HEK293T (cell line): ENCODE results near the gene RASL11A.

Source experiments
- CTCF ChIA-PET: fragments of 350-600 bp; formaldehyde crosslinking; extraction: SDS; loops from one replicate; lab custom pipeline; 2021; ENCODE audit warnings: antibody characterized with exemption, inconsistent platforms; lab: Yijun Ruan, JAX
- POLR2A ChIA-PET: fragments of 350-600 bp; formaldehyde crosslinking; extraction: SDS; loops from one replicate; lab custom pipeline; 2020; ENCODE audit warnings: antibody characterized with exemption, inconsistent platforms; lab: Yijun Ruan, JAX
- DNase-seq: peaks from one replicate; pipeline ENCODE4 v3.0.0; 2012; ENCODE audit warnings: mixed read lengths; ENCODE audit errors: extremely low spot score
- ARNT ChIP-seq: fragments of 450-650 bp; IDR thresholded peaks from 2 replicates; pipeline ENCODE4 v1.6.1; 2017; ENCODE audit warnings: mild to moderate bottlenecking
- BHLHE40 ChIP-seq: fragments of 450-650 bp; IDR thresholded peaks from 2 replicates; pipeline ENCODE4 v1.6.1; 2016; ENCODE audit warnings: mild to moderate bottlenecking, moderate library complexity, borderline replicate concordance
- CTBP1 ChIP-seq: fragments of 450-650 bp; IDR thresholded peaks from 2 replicates; pipeline ENCODE4 v1.6.1; 2016; ENCODE audit warnings: borderline replicate concordance
- ELF4 ChIP-seq: fragments of 450-650 bp; IDR thresholded peaks from 2 replicates; pipeline ENCODE4 v1.6.1; 2017; ENCODE audit warnings: antibody characterized with exemption
- FOXA1 ChIP-seq: fragments of 450-650 bp; IDR thresholded peaks from 2 replicates; pipeline ENCODE4 v1.6.1; 2016; ENCODE audit warnings: mild to moderate bottlenecking
- FOXK2 ChIP-seq: fragments of 450-650 bp; IDR thresholded peaks from 2 replicates; pipeline ENCODE4 v1.6.1; 2016; ENCODE audit warnings: mild to moderate bottlenecking
- FOXM1 ChIP-seq: fragments of 450-650 bp; IDR thresholded peaks from 2 replicates; pipeline ENCODE4 v1.6.1; 2017; ENCODE audit warnings: mild to moderate bottlenecking, borderline replicate concordance
- HDGF ChIP-seq: fragments of 450-650 bp; IDR thresholded peaks from 2 replicates; pipeline ENCODE4 v1.6.1; 2017; ENCODE audit warnings: antibody characterized with exemption, borderline replicate concordance
- L3MBTL2 ChIP-seq: fragments of 450-650 bp; conservative IDR thresholded peaks from 2 replicates; pipeline ENCODE4 v1.6.1; 2016; ENCODE audit warnings: mild to moderate bottlenecking
- LEF1 ChIP-seq: fragments of 450-650 bp; IDR thresholded peaks from 2 replicates; pipeline ENCODE4 v1.6.1; 2017; ENCODE audit warnings: mild to moderate bottlenecking, borderline replicate concordance
- NFRKB ChIP-seq: fragments of 450-650 bp; IDR thresholded peaks from 2 replicates; pipeline ENCODE4 v1.6.1; 2016; ENCODE audit warnings: mild to moderate bottlenecking, moderate library complexity
- PKNOX1 ChIP-seq: fragments of 450-650 bp; IDR thresholded peaks from 2 replicates; pipeline ENCODE4 v1.6.1; 2016
- SP1 ChIP-seq: fragments of 450-650 bp; IDR thresholded peaks from 2 replicates; pipeline ENCODE4 v1.6.1; 2017
- SUZ12 ChIP-seq: fragments of 450-650 bp; IDR thresholded peaks from 2 replicates; pipeline ENCODE4 v1.6.1; 2016; ENCODE audit warnings: mild to moderate bottlenecking
- TARDBP ChIP-seq: fragments of 450-650 bp; IDR thresholded peaks from 2 replicates; pipeline ENCODE4 v1.6.1; 2016
- ZNF384 ChIP-seq: fragments of 450-650 bp; IDR thresholded peaks from 2 replicates; pipeline ENCODE4 v1.6.1; 2016

RASL11A gene

GRCh38 chr13:27308941-27309340 is 38.3 kb downstream of the RASL11A start:
- CTCF ChIA-PET, result no interaction called here
- TF ChIP-seq HDGF (no peak), FOXM1 (no peak), ELF4 (no peak), TARDBP (no peak), SUZ12 (no peak), LEF1 (no peak), ZNF384 (no peak)
- no peak for DNase-seq
- POLR2A ChIA-PET, result no interaction called here

- TF ChIP-seq LEF1 (no peak), TARDBP (no peak), FOXA1 (no peak), SP1 (no peak), FOXK2 (no peak), BHLHE40 (no peak), NFRKB (no peak), PKNOX1 (no peak), FOXM1 (no peak), HDGF (no peak), ZNF384 (no peak), ARNT (no peak), SUZ12 (no peak), CTBP1 (no peak), ELF4 (no peak), L3MBTL2 (no peak)
- CTCF ChIA-PET, result interaction anchor here (0.6 to 0.9 kb wide), 2 partner anchors 29 to 53 kb away, joined by 3 read pairs; no protein-coding TSS in a partner anchor
- DNase-seq, result no peak
- POLR2A ChIA-PET, result no interaction called here
These were observed 38.9 kb downstream of the RASL11A start for GRCh38 chr13:27309401-27309958.

- POLR2A ChIA-PET, result interaction anchor here (0.6 kb wide), 1 partner anchor 182 kb away, joined by 3 read pairs; no protein-coding TSS in a partner anchor
- no peak for DNase-seq
- TF ChIP-seq HDGF, result no peak
- TF ChIP-seq SUZ12, result no peak
- TF ChIP-seq SP1, result no peak
- TF ChIP-seq ELF4, result no peak
- no peak for TF ChIP-seq BHLHE40
- TF ChIP-seq PKNOX1, result no peak
- no peak for TF ChIP-seq ZNF384
- TF ChIP-seq LEF1, result no peak
- no peak for TF ChIP-seq CTBP1
- TF ChIP-seq TARDBP, result no peak
These were observed 39.5 kb downstream of the RASL11A start for GRCh38 chr13:27309967-27310598.

GRCh38 chr13:27310946-27311345 is 40.3 kb downstream of the RASL11A start:
- CTCF ChIA-PET, result no interaction called here
- no peak for TF ChIP-seq SUZ12
- TF ChIP-seq TARDBP, result no peak
- TF ChIP-seq PKNOX1, result no peak
- no peak for TF ChIP-seq ZNF384
- no peak for TF ChIP-seq FOXM1
- no peak for TF ChIP-seq CTBP1
- no peak for TF ChIP-seq NFRKB
- no peak for TF ChIP-seq ELF4
- TF ChIP-seq SP1, result no peak
- no peak for TF ChIP-seq LEF1
- no peak for TF ChIP-seq FOXK2
- TF ChIP-seq BHLHE40, result no peak
- no peak for TF ChIP-seq L3MBTL2
- no peak for TF ChIP-seq ARNT
- TF ChIP-seq FOXA1, result no peak
- no peak for TF ChIP-seq HDGF

More at GRCh38 chr13:27309967-27310598, 39.5 kb downstream of the RASL11A start:
- CTCF ChIA-PET, result interaction anchor here (0.6 to 0.9 kb wide), 2 partner anchors 29 to 52 kb away, joined by 3 read pairs; no protein-coding TSS in a partner anchor

GRCh38 chr13:27311518-27312210 is 41.0 kb downstream of the RASL11A start:
- ChIA-PET POLR2A (no interaction called here), CTCF (no interaction called here)
- DNase-seq, result no peak

More at GRCh38 chr13:27310946-27311345, 40.3 kb downstream of the RASL11A start:
- no peak for DNase-seq
- POLR2A ChIA-PET, result no interaction called here

More at GRCh38 chr13:27311518-27312210, 41.0 kb downstream of the RASL11A start:
- no peak for TF ChIP-seq ELF4
- TF ChIP-seq ZNF384, result no peak
- no peak for TF ChIP-seq FOXA1
- no peak for TF ChIP-seq PKNOX1
- no peak for TF ChIP-seq FOXM1
